Middle frontal gyrus (tissue), 1 donor: Measurements from ENCODE around the gene SP100.
"Not testable (repeated sequence)": the region's sequence is repeated elsewhere in the genome, so short reads cannot be mapped to it uniquely, and the experiment has no call there.

ENCODE experiments used
- DNase-seq: peaks from one replicate; pipeline ENCODE4 v3.0.0-alpha.2; 2015; ENCODE audit warnings: low spot score; ENCODE audit errors: extremely low spot score

Gene SP100

DNA sequence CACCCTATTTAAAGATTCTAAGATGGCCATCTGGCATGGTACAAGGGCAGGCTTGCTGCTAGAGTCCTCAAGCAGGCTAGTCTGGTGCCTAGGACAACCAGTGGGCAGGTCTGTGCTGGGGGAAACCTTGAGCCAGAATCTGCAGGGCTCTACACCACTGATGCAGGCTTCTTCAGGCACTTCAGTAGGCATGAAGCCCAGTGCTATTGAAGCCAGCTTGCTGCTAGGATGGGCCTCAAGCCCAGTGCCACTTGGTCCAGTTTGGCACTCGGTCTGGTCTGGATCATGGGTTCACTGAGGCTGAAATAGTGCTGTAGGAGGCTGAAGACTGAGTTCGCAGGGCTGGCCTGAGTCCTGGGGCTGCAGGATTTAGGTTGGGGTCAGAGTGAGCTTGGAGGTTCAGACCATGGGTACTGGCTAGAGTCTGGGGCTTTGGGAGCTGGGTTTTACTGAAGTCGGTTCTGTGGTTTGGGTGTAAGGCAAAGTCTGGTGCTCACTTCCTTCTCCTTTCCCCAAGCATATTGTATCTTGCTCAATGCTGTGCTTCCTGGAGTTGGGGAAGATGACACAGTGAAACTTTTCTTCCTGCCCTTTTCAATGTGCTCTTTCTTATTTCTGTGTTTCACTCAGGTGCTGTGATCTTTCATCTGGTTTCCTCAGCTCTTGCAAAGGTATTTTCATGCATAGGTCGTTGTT is 41.2 kb downstream of the SP100 start:
- no peak for DNase-seq

DNA sequence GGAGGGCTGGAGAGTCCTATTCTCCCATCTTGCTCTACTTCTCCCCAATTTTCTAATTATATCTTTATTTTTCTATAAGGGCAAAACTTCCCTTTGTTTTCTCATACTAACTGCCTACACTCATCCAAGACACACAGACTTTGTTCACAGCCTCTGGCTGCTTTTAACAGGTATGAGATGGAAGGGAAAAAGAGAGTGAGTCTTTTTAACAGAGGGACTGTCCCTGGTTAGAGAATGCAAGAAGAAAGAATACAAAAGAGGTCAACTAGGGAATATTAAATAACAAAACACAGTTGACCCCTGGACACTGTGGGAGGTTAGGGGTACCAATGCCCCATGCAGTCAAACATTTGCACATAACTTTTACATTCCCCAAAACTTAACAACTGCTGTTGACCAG is 41.8 kb downstream of the SP100 start:
- DNase-seq, result no peak

DNA sequence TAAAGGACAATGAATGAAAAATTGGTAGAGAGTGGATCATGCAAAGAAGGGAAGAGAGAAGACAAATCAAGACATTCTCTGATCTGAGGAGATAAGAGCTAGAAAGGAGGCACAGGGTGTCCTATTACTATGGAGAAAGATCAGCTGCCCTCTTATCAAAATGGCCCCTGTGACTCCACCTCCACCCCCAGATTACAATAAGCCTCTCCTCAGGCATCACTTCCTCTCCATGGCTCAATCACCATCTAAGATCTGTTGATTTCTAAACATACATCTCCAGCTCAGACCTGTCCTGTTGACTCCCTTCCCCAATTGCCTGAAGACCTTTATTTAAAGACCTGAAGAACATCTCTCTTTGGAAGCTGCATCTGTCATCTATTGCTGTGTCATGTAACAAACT is 43.2 kb downstream of the SP100 start:
- no peak for DNase-seq

DNA sequence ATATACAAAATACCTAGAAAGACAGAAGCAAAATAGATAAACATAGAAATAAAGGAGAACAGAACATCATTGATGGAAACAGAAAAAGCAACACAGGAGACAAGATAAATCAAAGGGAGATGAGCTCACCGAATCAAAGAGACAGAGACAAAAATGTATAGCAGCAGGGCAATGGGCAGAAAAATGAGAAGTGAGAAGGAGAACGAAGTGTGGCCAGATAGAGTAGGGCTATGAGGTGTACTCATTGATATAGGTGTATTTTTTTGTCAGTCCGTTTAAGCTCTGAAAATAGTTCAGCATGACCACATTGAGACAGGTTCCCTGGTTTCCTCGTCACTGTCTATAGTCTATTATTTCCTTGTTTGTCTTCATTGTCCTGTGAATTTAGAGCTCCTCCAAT is 55.1 kb downstream of the SP100 start:
- DNase-seq, result no peak

DNA sequence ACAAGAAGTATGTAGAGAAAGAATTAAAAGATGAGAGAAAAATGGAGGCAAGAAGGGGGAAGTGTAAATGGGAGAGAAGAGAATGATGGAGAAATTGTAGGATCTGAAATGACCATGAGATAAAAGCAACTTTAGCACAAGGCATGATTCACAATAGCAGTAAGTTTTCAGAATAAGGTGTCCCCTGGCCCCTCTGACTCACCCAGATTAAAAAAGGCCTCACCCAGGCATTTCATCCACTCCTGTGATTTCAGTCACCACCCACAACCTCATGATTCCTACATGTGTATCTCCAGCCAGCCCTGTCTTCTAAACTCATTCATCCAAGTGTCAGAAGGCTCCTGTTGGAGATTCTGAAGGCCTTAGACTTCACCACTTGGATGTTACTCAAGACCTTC is 56.6 kb downstream of the SP100 start:
- no peak for DNase-seq

DNA sequence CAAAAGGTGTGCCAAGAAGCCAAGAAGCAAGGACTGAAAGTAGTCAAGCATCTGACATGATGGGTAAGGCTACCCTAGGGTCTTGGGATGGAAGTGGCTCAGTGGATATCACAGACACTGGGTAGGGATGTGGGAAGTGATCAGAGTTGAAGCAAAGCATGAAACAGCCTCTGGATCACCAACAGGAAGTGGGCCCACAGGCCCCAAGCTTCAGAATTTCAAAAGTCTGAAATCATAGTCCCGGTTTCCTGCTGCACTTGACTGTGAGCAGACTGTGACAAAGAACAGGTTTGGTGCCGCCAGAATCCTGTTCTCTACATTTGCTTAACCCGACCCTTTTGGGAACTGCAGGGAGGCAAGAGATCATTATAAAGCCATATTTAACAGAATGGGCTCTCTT is 57.4 kb downstream of the SP100 start:
- no peak for DNase-seq

DNA sequence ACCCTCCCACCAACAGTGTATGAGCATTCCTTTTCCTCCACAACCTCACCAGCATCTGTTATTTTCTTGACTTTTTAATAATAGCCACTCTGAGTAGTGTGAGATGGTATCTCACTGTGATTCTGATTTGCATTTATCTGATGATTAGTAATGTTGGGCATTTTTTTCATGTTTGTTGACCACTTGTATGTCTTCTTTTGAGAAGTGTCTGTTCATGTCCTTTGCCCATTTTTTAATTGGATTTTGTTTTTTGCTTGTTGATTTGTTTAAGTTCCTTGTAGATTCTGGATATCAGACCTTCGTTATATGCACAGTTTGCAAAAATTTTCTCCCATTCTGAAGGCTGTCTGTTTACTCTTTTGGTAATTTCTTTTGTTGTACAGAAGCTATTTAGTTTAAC is 59.1 kb downstream of the SP100 start:
- no peak for DNase-seq

DNA sequence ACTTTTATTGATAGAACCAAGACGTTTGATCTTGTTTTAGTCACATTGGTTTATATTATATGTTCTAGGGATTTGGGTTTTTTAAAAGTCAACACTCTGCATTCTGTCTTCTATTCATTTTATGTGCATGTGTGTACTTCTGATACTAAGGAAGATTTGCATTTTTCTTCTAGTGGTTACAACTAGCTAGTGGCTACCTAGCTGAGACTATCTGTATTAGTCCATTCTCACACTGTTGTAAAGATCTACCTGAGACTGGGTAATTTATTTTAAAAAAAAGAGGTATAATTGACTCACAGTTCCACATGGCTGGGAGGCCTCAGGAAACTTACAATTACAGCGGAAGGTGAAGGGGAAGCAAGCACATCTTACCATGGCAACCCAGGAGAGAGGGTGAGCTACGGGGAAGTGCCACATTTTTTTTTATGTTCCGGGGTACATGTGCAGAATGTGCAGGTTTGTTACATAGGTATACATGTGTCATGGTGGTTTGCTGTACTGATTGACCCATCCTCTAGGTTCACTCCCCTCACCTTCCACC is 69.9 kb downstream of the SP100 start:
- no peak for DNase-seq

DNA sequence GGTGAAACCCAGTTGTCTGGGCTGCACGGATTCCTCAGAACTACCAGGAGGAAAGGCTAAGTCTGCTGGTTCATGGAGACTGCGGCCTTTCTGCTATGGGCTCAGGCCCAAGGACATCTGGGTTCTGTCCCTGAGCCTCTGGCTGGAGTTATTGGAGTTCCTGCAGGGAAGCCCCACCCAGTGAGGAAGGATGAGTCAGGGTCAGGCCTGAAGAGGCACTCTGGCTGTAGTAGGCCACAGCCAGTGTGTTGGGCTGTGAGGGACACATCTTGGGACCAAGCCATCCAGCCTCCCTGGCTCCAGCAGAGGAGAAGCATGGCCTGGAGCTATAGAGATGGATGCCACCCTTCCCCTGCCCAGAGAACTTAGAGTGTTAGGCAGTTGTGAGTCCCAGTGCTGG is 75.2 kb downstream of the SP100 start:
- not testable (repeated sequence) for DNase-seq

DNA sequence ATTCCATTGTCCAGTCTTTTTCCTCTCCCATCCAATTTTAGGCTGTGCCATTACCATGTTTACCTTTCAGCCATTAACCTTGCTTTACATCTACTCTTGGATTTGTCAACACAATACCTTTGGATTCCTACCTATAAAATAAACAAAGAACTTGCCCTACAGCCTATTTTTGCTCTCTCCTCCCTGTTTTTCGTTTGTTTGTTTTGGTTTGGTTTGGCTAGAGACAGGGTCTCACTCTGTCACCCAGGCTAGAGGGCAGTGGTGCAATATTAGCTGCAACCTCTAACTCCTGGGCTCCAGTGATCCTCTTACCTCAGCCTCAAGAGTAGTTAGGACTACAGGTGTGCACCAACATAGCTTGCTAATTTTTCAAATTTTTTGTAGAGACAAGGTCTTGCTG is 76.1 kb downstream of the SP100 start:
- no peak for DNase-seq

DNA sequence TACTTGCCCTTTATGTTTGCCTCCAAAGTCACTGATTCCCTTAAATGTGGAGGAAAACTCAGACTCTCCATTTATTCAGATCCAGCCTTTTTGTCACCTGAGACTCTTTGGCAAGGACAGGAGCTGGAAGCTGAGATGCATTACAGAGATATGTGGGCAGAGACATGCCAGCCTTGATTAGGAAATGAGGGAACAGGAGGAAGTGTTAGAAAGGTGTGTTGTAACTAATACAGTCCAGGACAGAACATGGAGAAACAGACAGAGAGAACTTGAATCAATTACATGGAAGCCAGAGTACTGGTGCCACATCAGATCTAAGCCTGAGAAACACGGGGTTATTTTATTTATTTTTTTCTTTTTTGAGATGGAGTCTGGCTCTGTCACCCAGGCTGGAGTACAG is 79.0 kb downstream of the SP100 start:
- no peak for DNase-seq

DNA sequence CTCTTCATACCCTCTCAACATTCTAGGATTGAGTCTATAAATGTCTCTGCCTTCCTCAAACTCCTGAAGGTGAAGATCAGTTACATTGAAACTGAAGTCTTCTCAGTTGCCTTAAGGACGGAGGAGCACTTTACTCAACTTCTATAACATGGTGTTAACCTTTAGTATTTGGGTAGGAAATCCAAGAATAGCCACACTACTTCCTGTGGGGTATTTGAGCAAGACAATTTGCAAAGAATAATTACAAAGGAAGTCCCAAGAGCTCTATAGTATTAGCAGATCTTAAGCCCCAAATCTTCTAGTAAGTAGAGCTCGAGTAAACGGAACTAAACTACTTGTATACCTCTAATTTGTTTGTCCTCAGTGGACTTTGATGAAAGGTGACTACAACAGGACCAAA is 80.9 kb downstream of the SP100 start:
- no peak for DNase-seq

DNA sequence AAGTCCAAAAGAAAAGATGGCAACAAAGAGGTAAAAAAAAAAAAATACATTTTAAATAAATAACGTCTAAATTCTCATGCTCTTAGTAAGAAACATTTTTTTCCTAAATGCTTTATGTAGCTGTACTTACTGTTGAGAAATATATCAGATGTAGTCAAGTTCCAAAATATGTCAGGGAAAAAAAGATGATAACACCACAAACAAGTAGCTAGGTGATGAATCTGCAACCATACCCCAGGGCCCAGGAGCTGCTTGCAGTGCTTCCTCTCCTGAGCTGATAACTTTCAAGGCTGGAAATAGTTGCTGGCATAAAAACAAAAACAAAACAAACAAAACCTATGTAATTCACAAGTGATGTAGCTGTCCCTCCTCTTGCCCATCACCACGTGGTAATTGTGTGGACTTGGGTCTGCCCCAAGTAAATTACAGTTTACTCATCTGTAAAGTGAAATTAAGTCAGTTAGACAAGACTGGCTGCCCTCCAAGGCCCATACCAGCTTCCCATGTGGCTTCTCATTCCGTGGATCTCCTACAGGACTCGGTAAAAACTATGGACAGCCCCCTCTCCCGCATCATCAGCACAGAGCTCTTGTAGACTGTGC is 82.6 kb downstream of the SP100 start:
- DNase-seq, result no peak

DNA sequence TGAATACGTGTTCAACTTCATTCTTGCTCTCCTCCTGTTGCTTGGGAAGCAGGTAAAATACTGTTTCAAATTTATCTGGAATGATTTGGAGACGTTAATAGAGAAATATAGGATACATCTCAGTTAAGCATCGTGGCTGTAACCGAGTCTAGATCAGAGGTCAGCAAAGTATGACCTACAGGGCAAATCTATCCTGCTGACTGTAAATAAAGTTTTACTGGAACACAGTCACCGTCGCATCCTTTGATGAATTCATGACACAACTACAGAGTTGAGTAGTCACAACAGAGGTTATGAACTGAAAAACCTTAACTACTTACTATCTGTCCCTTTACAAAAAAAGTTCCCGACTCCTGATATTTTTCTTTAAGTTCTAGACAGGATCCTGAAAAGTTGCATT is 86.6 kb downstream of the SP100 start:
- no peak for DNase-seq

DNA sequence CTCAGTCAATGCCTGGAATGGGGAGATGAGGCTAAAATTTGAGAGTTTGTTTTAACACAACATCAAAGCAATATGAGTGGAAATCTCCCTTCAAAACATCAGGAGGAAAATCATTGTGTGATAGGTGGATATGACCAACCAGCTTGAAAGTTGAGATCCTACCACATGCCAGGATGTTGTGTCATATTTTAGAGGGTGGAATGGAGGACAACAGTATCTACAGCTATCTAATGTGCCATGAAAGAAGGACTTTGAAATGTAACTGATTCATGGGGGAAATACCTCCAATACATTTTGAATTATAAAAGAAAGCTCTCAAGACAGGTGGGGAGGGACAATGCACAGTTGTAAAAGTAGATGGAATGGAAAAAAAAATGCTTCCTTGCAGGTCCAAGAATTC is 87.8 kb downstream of the SP100 start:
- no peak for DNase-seq

DNA sequence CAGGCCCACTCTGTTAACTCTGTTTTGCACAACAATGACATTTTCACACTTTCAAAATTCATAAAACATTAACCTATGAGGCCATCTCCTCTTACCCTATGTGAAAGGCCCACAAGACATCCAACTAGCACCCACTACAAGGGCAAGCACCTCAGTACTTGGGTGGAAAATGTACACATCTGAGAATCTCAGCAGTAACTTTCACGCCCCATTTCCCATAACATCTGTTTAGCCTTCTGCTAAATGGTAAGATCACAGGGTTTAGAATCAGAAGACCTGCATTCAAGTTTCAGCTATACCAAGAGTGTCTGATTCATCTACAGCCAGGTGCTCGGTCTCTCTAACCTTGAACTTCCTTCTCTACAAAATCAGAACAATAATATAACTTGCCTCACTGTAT is 89.2 kb downstream of the SP100 start:
- no peak for DNase-seq

DNA sequence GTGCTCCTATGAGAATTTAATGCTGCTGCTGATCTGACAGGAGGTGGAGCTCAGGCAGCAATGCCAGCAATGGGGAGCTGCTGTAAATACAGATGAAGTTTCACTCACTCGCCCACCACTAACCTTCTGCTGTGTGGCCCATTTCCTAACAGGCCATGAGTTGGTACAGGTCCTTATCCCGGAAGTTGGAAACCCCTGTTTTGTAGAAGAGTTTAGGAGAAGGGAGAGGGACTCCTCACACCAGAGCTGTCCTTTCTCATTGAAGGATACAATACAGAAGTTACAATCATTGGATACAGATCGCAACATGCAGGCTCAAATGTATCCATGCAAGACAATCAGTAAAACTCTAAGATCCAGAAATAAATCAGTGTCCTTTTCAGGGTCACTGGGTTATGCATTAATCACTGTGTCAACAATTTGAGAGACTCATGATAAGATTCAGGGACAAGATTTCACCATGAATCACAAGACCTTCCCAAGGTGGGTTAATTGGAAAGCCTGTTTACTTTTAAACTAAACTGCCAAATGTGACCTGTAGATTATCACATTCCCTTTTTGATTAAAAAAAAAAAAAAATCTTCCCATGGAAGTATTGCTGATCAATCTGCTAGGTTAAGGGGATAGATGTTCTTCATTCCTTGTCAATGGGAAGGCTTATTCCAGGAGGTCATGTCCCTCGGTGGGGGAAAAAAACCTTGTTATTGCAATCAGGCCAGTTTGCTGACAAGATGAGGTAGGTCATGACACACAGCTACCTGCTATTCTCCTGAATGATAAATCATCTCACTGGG is 97.2 kb downstream of the SP100 start:
- DNase-seq, result no peak

DNA sequence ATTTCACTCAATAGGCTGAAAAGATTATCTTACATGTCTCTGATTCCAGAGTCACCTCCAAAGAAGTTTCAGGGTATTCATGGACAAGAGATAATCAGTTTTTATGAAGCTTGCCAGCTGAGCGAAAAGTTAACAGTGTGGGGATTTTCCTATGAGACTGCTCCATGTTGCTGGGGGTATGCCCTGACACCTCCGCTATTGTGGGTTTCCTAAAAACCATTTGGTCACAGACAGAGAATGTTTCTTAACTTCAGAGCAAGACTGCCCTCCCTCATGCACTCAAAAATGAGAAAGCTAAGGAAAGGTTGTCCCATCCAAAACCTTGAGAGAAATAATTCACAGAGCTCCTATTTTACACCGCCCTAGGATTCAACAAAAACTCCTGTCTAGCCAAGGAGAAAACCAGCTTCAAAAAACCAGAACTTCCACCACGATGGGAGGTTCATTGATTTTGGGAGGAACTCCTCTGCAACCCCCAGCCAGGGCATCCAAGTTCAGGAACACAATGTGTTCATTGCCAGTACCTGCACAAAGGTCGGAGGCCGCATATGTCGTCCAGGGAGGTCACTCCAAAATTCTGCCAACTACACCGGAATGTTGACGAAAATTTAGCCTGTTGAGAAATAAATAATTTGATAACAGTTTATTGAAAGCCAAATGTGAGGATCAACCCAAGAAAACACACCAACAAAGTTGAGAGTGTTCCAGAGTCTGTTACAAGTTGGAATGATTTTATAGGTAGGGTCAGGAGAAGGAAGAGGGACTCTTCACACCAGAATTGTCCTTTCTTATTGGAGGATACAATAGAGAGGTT is 104.3 kb downstream of the SP100 start:
- DNase-seq, result no peak

DNA sequence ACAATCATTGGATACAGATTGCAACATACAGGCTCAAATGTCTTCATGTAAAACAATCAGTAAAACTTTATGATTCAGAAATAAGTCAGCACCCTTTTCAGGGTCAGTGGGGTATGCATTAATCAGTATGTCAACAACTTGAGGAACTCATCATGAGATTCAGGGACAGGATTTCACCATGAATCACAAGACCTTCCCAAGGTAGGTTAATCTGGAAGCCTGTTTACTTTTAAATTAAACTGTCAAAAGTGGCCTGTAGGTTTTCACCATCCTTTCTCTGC is 104.8 kb downstream of the SP100 start:
- DNase-seq, result no peak

DNA sequence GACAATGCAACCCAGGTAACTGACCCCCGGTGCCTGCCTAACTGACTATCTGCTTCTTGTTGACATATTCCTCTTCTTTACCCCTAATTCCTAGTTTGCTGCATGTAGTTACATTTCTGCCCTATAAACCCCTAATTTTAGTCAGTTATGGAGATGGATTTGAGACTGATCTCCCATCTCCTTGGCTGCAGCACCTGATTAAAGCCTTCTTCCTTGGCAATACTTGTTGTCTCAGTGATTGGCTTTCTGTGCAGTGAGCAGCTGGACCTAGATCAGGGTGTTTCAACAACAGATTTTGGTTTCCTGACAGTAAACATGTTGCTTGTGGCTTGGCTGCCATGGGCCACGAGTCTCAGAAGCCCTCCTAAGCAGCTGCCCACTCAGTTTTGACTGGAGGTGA is 105.4 kb downstream of the SP100 start:
- DNase-seq, result no peak

DNA sequence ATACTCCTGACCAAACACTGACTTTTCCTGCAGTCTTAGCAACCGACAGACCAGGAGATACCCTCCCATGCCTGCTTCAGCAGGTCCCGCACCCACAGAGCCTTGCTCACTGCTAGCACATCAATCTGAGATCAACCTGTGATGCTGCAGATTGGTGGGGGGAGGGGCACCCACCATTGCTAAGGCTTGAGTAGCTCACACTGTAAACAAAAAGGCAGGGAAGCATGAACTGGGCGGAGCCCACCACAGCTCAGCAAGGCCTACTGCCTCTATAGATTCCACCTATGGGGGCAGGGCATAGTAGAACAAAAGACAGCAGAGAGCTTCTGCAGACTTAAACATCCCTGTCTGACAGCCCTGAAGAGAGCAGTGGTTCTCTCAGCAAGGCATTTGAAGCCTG is 109.7 kb downstream of the SP100 start:
- no peak for DNase-seq

DNA sequence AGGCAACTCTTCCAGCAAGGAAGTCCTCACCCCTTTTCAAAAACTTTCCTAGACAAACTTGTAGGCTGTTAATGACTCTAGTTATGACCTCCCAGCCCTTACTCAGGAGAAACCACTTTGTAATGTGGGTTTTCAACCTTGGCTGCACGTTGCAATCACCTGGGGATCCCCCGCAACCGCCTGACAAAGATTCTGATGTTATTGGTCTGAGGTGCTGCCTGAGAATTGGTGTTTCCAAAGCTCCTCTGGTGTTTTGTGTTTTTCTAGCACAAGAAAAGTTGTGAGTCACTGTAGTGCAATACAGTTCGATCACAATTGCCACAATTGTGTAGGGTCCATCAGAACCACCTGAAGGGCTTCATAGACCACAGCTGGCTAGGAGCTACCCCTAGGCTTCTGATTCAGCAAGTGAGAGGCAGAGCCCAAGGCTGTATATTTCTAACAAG is 121.6 kb downstream of the SP100 start:
- no peak for DNase-seq
